ENCODE results near the gene DLEU7. TPM values are rescaled to one million over a fixed set of nuclear protein-coding genes. Genes with fewer than 3 reads are reported as not detected.

The DLEU7 gene
- not detected in 2 replicates for total RNA-seq

DNA sequence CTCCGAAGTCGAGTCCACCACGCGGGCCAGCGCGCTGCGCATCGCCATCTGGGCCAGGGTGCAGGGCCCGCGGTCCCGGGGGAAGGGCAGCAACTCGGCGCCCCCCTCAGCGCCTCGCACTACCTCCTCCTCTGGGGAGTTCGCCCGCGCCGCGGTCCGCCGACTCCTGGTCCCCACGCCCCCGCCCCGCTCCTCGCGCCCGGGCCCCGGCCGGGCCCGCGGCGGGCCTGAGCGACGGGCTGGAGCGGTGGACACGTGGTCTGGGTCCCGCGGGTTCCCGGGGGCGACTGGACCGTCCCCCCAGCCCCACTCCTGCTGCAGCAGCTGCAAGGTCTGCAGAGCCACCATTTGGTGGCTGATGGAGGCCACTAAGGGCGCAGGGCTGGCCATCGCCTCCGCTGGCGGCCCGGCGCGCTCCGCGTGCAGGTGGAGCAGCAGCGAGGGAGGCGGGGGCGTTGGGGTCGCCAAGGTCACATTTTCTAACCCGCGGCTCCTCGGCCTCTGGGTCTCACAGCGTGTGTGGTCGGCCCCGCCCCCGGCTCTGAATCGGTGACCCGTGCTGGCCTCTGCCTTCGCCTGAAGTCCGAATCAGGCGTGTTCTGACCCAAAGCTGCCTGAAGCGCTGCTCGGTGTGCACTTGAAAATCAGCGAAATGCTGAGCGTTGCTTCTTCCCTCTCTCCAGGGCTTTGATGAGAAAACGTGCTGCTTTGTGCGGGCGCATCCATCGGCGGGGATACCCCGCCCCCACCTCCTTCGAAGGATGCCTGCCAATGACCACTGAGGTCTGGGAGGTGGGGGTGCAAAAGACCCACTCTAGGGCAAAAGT lies at the start of gene DLEU7:
Gene DLEU7, minus strand, starts transcription at position 436 of the 827 bp plus-strand sequence. Its CDS starts 46 bp downstream, at position 390.
- TF ChIP-seq, protein P1, sequence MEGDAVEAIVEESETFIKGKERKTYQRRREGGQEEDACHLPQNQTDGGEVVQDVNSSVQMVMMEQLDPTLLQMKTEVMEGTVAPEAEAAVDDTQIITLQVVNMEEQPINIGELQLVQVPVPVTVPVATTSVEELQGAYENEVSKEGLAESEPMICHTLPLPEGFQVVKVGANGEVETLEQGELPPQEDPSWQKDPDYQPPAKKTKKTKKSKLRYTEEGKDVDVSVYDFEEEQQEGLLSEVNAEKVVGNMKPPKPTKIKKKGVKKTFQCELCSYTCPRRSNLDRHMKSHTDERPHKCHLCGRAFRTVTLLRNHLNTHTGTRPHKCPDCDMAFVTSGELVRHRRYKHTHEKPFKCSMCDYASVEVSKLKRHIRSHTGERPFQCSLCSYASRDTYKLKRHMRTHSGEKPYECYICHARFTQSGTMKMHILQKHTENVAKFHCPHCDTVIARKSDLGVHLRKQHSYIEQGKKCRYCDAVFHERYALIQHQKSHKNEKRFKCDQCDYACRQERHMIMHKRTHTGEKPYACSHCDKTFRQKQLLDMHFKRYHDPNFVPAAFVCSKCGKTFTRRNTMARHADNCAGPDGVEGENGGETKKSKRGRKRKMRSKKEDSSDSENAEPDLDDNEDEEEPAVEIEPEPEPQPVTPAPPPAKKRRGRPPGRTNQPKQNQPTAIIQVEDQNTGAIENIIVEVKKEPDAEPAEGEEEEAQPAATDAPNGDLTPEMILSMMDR (IDR thresholded peaks at IDR 0.05; ENCODE audit: extremely low read depth, low read depth, low read length) = no peak

DNA sequence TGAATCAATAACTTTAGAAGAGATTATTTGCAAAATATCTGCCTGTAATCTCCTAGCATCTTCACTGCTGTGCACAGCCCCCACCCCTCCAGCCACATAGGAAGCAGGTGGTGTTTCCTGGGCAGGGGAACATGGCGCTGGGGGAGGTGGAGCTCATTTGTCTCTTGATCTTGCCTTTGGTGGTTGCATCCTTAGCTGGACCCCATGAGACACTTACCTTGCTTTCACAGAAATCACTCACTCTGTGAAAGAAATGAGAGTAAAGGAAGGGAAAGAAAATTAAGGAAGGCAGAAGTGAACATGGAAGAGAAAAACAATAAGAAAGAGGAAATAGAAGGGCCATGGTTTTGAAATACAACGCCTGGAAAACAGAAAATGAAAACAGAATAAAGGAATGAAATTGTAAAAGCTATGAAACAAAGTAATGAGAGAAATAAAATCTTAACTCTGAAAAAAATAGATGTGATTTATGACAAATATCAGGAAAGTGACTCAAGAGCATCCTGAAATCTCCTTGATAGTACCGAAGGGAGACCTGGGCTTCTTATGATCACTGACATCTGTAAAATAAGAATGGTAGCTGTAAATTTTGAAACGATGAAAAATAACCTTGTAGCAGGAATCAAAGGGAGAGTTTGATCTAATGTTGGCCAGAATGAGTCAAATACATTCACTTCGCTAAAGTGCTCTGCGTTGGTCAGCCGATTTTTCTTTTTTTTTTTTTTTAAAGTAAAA lies 48.9 kb upstream of the DLEU7 start:
- no peak overlapping the region for H3K27ac ChIP-seq (ENCODE audit: low read depth, low read length)
- no peaks in the 10 kb centered on the region for H4K20me1 ChIP-seq (ENCODE audit: insufficient read depth, low read length)
- no peaks in the 10 kb centered on the region for H3K9me3 ChIP-seq (ENCODE audit: low read depth, low read length)
- H3K36me3 ChIP-seq (ENCODE audit: insufficient read depth, low read length) = no peaks in the 10 kb centered on the region
- peaks cover 4% of the 10 kb centered on the region for H3K4me1 ChIP-seq (ENCODE audit: insufficient read depth, low read length)
- no peak for DNase-seq (ENCODE audit: insufficient read length, low spot score, missing footprints)
- TF ChIP-seq, protein P1 (IDR thresholded peaks at IDR 0.05; ENCODE audit: extremely low read depth, low read depth, low read length) = no peak
- H3K79me2 ChIP-seq (ENCODE audit: insufficient read depth, low read length) = no peaks in the 10 kb centered on the region
- H3K4me2 ChIP-seq (ENCODE audit: insufficient read depth, low read length) = no peak overlapping the region
- peaks cover 8% of the 10 kb centered on the region for H3K27me3 ChIP-seq (ENCODE audit: insufficient read depth, low read length)
- no peak overlapping the region for H2AFZ ChIP-seq (ENCODE audit: low read length)
- no peak overlapping the region for H3K4me3 ChIP-seq (ENCODE audit: insufficient read depth, low read length)

More for the DNA sequence above, at the start of gene DLEU7:
- no peaks in the 10 kb centered on the region for H3K27me3 ChIP-seq (ENCODE audit: insufficient read depth, low read length)
- no peaks in the 10 kb centered on the region for H3K9me3 ChIP-seq (ENCODE audit: low read depth, low read length)
- H3K4me1 ChIP-seq (ENCODE audit: insufficient read depth, low read length) = no peaks in the 10 kb centered on the region
- H2AFZ ChIP-seq (ENCODE audit: low read length) = peak within 1 kb of the TSS; percentile 18
- H3K4me3 ChIP-seq (ENCODE audit: insufficient read depth, low read length) = peak within 1 kb of the TSS; percentile 28
- H3K27ac ChIP-seq (ENCODE audit: low read depth, low read length) = no peak within 1 kb of the TSS
- H3K36me3 ChIP-seq (ENCODE audit: insufficient read depth, low read length) = no peaks in the 10 kb centered on the region
- DNase-seq (ENCODE audit: insufficient read length, low spot score, missing footprints) = peak; percentile 54
- no peaks in the 10 kb centered on the region for H4K20me1 ChIP-seq (ENCODE audit: insufficient read depth, low read length)
- H3K79me2 ChIP-seq (ENCODE audit: insufficient read depth, low read length) = no peaks in the 10 kb centered on the region
- peak within 1 kb of the TSS; percentile 35 for H3K4me2 ChIP-seq (ENCODE audit: insufficient read depth, low read length)

DNA sequence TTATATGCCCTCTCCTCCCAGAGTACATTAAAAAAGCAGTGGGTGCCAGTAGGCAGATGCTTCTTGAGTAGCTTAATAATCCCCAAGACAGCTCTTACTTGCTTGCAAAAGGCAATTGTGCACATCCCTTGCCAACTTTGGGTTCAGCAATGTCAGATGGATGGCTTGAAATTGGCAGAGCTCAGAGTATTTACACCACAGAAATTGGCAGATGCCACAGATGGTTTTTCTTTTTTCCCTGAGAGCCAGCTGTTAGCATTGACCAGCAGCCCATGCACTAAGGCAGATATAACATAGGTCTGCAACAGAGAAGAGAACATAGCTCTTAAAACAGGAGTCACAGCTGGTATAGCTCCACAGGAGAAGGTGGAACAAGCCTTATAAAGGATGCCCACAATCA lies 47.7 kb upstream of the DLEU7 start:
- no peak for DNase-seq (ENCODE audit: insufficient read length, low spot score, missing footprints)
- no peaks in the 10 kb centered on the region for H3K79me2 ChIP-seq (ENCODE audit: insufficient read depth, low read length)
- H3K9me3 ChIP-seq (ENCODE audit: low read depth, low read length) = no peaks in the 10 kb centered on the region
- H3K4me3 ChIP-seq (ENCODE audit: insufficient read depth, low read length) = no peak overlapping the region
- no peak overlapping the region for H3K27ac ChIP-seq (ENCODE audit: low read depth, low read length)
- H2AFZ ChIP-seq (ENCODE audit: low read length) = no peak overlapping the region
- peaks cover 4% of the 10 kb centered on the region for H3K4me1 ChIP-seq (ENCODE audit: insufficient read depth, low read length)
- H3K27me3 ChIP-seq (ENCODE audit: insufficient read depth, low read length) = peaks cover 8% of the 10 kb centered on the region
- no peak overlapping the region for H3K4me2 ChIP-seq (ENCODE audit: insufficient read depth, low read length)
- H4K20me1 ChIP-seq (ENCODE audit: insufficient read depth, low read length) = no peaks in the 10 kb centered on the region
- TF ChIP-seq, protein P1 (IDR thresholded peaks at IDR 0.05; ENCODE audit: extremely low read depth, low read depth, low read length) = no peak
- H3K36me3 ChIP-seq (ENCODE audit: insufficient read depth, low read length) = no peaks in the 10 kb centered on the region

DNA sequence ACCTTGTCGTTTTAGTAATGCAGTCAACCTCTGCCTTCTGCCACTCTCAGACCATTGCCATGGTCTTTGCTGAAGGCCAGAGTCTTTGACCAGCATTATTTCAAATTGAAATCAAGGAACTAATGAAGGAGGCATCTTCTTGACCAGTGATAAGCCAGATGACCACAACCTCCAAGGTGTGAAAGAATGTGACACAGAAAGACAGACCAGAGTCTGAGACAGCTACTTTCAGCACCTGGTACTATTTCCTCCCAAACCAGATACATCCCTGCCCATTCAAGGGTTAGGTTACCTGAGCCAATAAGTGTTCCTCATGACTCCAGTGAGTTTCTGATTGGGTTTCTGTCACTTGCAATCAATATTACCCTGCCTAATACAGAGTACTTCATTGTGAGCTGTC lies 45.8 kb upstream of the DLEU7 start:
- Histone ChIP-seq H3K4me1 (ENCODE audit: insufficient read depth, low read length) (peaks cover 4% of the 10 kb centered on the region), H3K27ac (ENCODE audit: low read depth, low read length) (no peak overlapping the region), H3K27me3 (ENCODE audit: insufficient read depth, low read length) (peaks cover 8% of the 10 kb centered on the region), H3K79me2 (ENCODE audit: insufficient read depth, low read length) (no peaks in the 10 kb centered on the region), H4K20me1 (ENCODE audit: insufficient read depth, low read length) (no peaks in the 10 kb centered on the region), H2AFZ (ENCODE audit: low read length) (no peak overlapping the region), H3K36me3 (ENCODE audit: insufficient read depth, low read length) (no peaks in the 10 kb centered on the region), H3K9me3 (ENCODE audit: low read depth, low read length) (no peaks in the 10 kb centered on the region), H3K4me3 (ENCODE audit: insufficient read depth, low read length) (no peak overlapping the region), H3K4me2 (ENCODE audit: insufficient read depth, low read length) (no peak overlapping the region)
- no peak for DNase-seq (ENCODE audit: insufficient read length, low spot score, missing footprints)
- TF ChIP-seq, protein P1 (IDR thresholded peaks at IDR 0.05; ENCODE audit: extremely low read depth, low read depth, low read length) = no peak

Data from osteoblast (primary cell).